Measurements from ENCODE around the gene SERP2.
A peak's percentile ranks its signal among the peaks of the same experiment; 100 is the strongest.

The SERP2 gene

DNA sequence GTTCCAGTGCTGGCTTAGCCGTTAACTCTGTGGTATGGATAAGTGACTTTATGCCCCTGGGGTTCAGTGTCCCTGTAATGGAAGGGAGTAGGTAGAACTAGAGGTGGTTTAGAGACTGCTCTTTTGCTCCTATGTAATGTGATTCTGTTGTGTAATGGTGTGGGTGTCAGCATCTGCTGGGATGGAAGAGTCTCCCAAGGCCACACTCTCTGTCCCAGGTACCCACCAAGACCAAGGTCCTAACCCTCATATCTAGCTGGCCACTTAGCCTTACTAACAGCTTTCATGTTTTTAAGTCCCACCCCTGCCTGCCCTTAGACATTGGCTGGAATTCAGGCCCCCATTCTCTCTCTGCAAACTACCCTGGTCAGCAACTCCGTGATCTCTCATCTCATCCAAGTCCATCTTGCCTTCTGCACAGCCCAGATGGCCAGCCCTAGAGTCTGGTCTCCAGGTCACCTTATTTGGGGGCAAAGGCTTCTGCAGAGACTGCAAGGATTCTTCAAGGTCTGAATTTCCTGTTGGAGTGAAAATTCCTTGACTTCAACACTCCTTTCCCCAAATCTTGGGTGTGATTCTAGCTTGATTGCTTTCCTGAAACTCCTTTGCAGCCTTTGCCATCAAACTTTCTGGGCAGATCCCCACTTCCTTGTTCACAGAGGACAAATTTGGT is 48.4 kb downstream of the SERP2 start:
- Histone ChIP-seq H3K27me3 (ENCODE audit: control insufficient read depth in 3 of 3, insufficient read depth in 3 of 3, low read depth in 1 of 3, low read length in 3 of 3) (no peaks in the 10 kb centered on the region), H2AK5ac (ENCODE audit: low read depth, low read length) (no peak overlapping the region), H3K4me1 (ENCODE audit: control insufficient read depth in 2 of 2, insufficient read depth in 1 of 2, low read depth in 1 of 2, low read length in 2 of 2) (peaks cover 0 to 9% of the 10 kb centered on the region in 2 donors), H2BK12ac (ENCODE audit: low read length) (no peak overlapping the region), H3K36me3 (replicated peaks in 1 of 2; ENCODE audit: control insufficient read depth in 2 of 2, insufficient read depth in 2 of 2, low read length in 2 of 2) (no peaks in the 10 kb centered on the region), H3K79me1 (ENCODE audit: low read depth, low read length) (no peaks in the 10 kb centered on the region), H3K9me3 (replicated peaks in 1 of 2; ENCODE audit: control insufficient read depth in 2 of 2, insufficient read depth in 1 of 2, low read depth in 1 of 2, low read length in 2 of 2) (no peaks in the 10 kb centered on the region), H2BK15ac (ENCODE audit: low read length) (no peak overlapping the region), H4K8ac (ENCODE audit: low read depth, low read length) (no peak overlapping the region), H3K27ac (replicated peaks; ENCODE audit: low read length) (no peak overlapping the region), H3K18ac (ENCODE audit: low read length) (no peak overlapping the region), H2AFZ (ENCODE audit: low read length) (no peak overlapping the region), H3K4ac (ENCODE audit: low read length) (no peak overlapping the region), H3K4me3 (ENCODE audit: low read length in 2 of 2) (no peak overlapping the region), H2BK5ac (ENCODE audit: low read length) (no peak overlapping the region), H3K14ac (ENCODE audit: low read length) (no peak overlapping the region), H3K9ac (ENCODE audit: low read depth, low read length, poor library complexity) (no peak overlapping the region), H3K4me2 (ENCODE audit: insufficient read depth, low read length, poor library complexity, severe bottlenecking) (no peak overlapping the region), H4K91ac (ENCODE audit: low read depth, low read length, poor library complexity) (no peak overlapping the region), H2BK120ac (ENCODE audit: low read depth, low read length) (no peak overlapping the region), H3K23ac (ENCODE audit: low read depth, low read length, poor library complexity) (no peak overlapping the region)
- no CpG with 5 or more reads among the region's 2 CpGs for WGBS, 2 donors (ENCODE audit: extremely low coverage in 2 of 2, insufficient read length in 2 of 2, insufficient replicate concordance in 1 of 2)
- no peak for DNase-seq (ENCODE audit: low spot score)

DNA sequence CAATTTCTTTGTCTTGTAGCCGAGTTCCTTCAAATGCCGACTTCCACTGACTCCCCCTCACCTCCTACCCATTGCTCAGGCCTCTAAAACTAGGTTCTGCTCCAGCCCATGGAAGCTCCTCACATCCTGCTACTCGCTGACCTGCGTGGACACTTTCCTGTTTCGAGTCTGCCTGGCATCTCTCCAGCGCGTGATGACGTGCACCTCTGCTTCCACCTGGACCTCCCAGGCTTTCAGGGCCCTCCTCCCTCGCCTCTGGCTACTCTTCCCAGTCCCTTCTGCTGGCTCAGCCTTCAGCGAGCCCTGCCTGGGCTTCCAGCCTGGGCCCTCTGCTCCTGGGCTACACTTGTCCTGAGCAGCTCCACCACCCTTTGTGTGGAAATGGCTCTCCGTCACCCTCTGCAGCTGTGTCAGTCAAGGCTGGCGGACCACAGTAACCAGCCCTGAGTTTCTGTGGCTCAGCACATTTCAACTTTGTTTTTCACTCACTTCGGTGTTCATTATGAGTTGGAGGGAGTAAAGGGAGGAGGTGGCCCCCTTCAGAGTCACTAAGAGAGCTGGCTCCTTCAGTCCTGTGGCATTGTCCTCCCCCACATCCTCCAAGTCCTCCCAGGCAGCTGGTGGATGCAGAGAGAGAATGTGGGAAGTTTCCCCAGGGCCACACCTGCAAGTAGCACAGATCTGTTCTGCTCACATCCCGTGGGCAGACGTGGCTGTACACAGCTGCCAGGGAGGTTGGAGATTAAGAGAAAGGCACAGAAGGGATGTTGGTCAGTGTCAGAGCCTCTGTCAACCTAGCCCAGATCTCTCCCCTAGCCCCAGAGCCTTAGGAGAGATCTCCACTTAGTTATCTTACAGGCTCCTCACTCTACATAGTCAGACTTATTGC is 49.4 kb downstream of the SERP2 start:
- no CpG with 5 or more reads among the region's 15 CpGs for WGBS, 2 donors (ENCODE audit: extremely low coverage in 2 of 2, insufficient read length in 2 of 2, insufficient replicate concordance in 1 of 2)

GRCh38 chr13:44423824-44424223 is 50.2 kb downstream of the SERP2 start:
- DNase-seq (ENCODE audit: low spot score): no peak
- H3K18ac ChIP-seq (ENCODE audit: low read length): no peak overlapping the region
- no peaks in the 10 kb centered on the region for H3K79me1 ChIP-seq (ENCODE audit: low read depth, low read length)

More for the DNA sequence above, 49.4 kb downstream of the SERP2 start:
- H3K9ac ChIP-seq (ENCODE audit: low read depth, low read length, poor library complexity): no peak overlapping the region
- peaks cover 0 to 1% of the 10 kb centered on the region in 2 donors for H3K4me1 ChIP-seq (ENCODE audit: control insufficient read depth in 2 of 2, insufficient read depth in 1 of 2, low read depth in 1 of 2, low read length in 2 of 2)
- H3K18ac ChIP-seq (ENCODE audit: low read length): no peak overlapping the region
- no peak overlapping the region for H3K4ac ChIP-seq (ENCODE audit: low read length)
- no peak overlapping the region for H2AK5ac ChIP-seq (ENCODE audit: low read depth, low read length)
- H3K23ac ChIP-seq (ENCODE audit: low read depth, low read length, poor library complexity): no peak overlapping the region
- no peak overlapping the region for H2BK15ac ChIP-seq (ENCODE audit: low read length)
- H3K27me3 ChIP-seq (ENCODE audit: control insufficient read depth in 3 of 3, insufficient read depth in 3 of 3, low read depth in 1 of 3, low read length in 3 of 3): no peaks in the 10 kb centered on the region
- no peak overlapping the region for H2BK5ac ChIP-seq (ENCODE audit: low read length)
- H3K36me3 ChIP-seq (replicated peaks in 1 of 2; ENCODE audit: control insufficient read depth in 2 of 2, insufficient read depth in 2 of 2, low read length in 2 of 2): no peaks in the 10 kb centered on the region
- H3K14ac ChIP-seq (ENCODE audit: low read length): no peak overlapping the region
- H4K8ac ChIP-seq (ENCODE audit: low read depth, low read length): no peak overlapping the region
- H2BK12ac ChIP-seq (ENCODE audit: low read length): no peak overlapping the region
- peak overlapping the region; percentile 9 for H2AFZ ChIP-seq (ENCODE audit: low read length)
- no peak overlapping the region for H3K4me3 ChIP-seq (ENCODE audit: low read length in 2 of 2)
- no peak overlapping the region for H4K91ac ChIP-seq (ENCODE audit: low read depth, low read length, poor library complexity)
- H3K27ac ChIP-seq (replicated peaks; ENCODE audit: low read length): no peak overlapping the region
- H3K9me3 ChIP-seq (replicated peaks in 1 of 2; ENCODE audit: control insufficient read depth in 2 of 2, insufficient read depth in 1 of 2, low read depth in 1 of 2, low read length in 2 of 2): peaks cover 0 to 6% of the 10 kb centered on the region in 2 donors
- no peaks in the 10 kb centered on the region for H3K79me1 ChIP-seq (ENCODE audit: low read depth, low read length)
- no peak for DNase-seq (ENCODE audit: low spot score)
- H3K4me2 ChIP-seq (ENCODE audit: insufficient read depth, low read length, poor library complexity, severe bottlenecking): no peak overlapping the region
- no peak overlapping the region for H2BK120ac ChIP-seq (ENCODE audit: low read depth, low read length)

More at GRCh38 chr13:44423824-44424223, 50.2 kb downstream of the SERP2 start:
- Histone ChIP-seq H3K9ac (ENCODE audit: low read depth, low read length, poor library complexity) (no peak overlapping the region), H2BK5ac (ENCODE audit: low read length) (no peak overlapping the region), H3K23ac (ENCODE audit: low read depth, low read length, poor library complexity) (no peak overlapping the region), H2AK5ac (ENCODE audit: low read depth, low read length) (no peak overlapping the region), H2AFZ (ENCODE audit: low read length) (no peak overlapping the region), H3K27me3 (ENCODE audit: control insufficient read depth in 3 of 3, insufficient read depth in 3 of 3, low read depth in 1 of 3, low read length in 3 of 3) (no peaks in the 10 kb centered on the region), H3K4ac (ENCODE audit: low read length) (no peak overlapping the region), H3K14ac (ENCODE audit: low read length) (no peak overlapping the region), H3K9me3 (replicated peaks in 1 of 2; ENCODE audit: control insufficient read depth in 2 of 2, insufficient read depth in 1 of 2, low read depth in 1 of 2, low read length in 2 of 2) (peaks cover 0 to 6% of the 10 kb centered on the region in 2 donors), H3K36me3 (replicated peaks in 1 of 2; ENCODE audit: control insufficient read depth in 2 of 2, insufficient read depth in 2 of 2, low read length in 2 of 2) (no peaks in the 10 kb centered on the region), H3K4me2 (ENCODE audit: insufficient read depth, low read length, poor library complexity, severe bottlenecking) (no peak overlapping the region), H2BK120ac (ENCODE audit: low read depth, low read length) (no peak overlapping the region), H3K4me1 (ENCODE audit: control insufficient read depth in 2 of 2, insufficient read depth in 1 of 2, low read depth in 1 of 2, low read length in 2 of 2) (no peaks in the 10 kb centered on the region), H4K91ac (ENCODE audit: low read depth, low read length, poor library complexity) (no peak overlapping the region), H3K27ac (replicated peaks; ENCODE audit: low read length) (no peak overlapping the region), H2BK12ac (ENCODE audit: low read length) (no peak overlapping the region), H2BK15ac (ENCODE audit: low read length) (no peak overlapping the region), H3K4me3 (ENCODE audit: low read length in 2 of 2) (no peak overlapping the region), H4K8ac (ENCODE audit: low read depth, low read length) (no peak overlapping the region)
- WGBS, 2 donors (ENCODE audit: extremely low coverage in 2 of 2, insufficient read length in 2 of 2, insufficient replicate concordance in 1 of 2): no CpG with 5 or more reads among the region's 5 CpGs

All from neuronal stem cell (in vitro differentiated cells).